Activated T-cell treated with anti-CD3 and anti-CD28 coated beads for 1 hour (primary cell): Measurements from ENCODE around the gene CMTM6.
A peak's percentile ranks its signal among the peaks of the same experiment; 100 is the strongest.
"Not testable (repeated sequence)": the region's sequence is repeated elsewhere in the genome, so short reads cannot be mapped to it uniquely, and the experiment has no call there.

Source experiments
- DNase-seq: peaks from one replicate; pipeline ENCODE4 v3.0.0-alpha.2; 2020; ENCODE audit warnings: low read depth

CMTM6 gene

DNA sequence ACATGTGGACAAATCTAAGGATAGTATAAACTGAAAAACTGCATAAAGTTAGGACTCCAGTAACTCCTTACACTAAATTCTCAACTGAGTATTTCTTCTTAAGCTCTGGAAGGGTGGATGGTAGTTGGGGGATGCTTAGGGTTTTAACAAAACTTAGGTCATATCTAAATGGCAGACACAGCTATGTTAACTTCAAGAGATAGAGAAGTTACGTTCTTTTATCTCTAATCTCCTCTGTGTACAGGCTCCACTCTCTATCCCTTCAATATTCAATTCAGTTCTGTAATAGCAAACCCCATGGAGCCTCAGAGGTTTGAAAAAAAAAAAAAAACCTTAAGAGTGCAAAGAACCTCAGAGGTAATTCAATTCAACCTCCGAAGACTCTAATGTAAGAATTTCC is 3.1 kb downstream of the CMTM6 start:
- no peak for DNase-seq

DNA sequence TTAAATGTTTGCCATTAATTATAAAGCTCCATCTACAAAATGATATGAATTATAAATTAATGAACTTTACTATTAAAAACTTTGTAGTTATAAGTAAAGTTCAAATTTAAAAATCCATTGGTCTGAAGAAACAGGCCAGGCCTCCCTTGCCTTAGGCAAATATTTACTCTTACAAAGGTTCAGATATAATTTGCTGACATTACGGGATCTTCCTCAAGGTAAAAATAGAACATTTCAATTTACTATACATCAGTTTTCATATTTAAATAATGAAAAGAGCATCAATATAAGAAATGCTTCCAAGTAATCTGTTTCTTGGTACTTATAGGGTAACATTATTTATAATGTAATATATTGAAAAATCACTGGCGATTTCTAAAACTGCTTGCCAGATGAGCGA is 3.7 kb downstream of the CMTM6 start:
- DNase-seq = no peak

- no peak for DNase-seq
Measured at GRCh38 chr3:32498252-32498651, 4.4 kb downstream of the CMTM6 start.

- DNase-seq = no peak
Measured at GRCh38 chr3:32495609-32496008, 7.0 kb downstream of the CMTM6 start.

DNA sequence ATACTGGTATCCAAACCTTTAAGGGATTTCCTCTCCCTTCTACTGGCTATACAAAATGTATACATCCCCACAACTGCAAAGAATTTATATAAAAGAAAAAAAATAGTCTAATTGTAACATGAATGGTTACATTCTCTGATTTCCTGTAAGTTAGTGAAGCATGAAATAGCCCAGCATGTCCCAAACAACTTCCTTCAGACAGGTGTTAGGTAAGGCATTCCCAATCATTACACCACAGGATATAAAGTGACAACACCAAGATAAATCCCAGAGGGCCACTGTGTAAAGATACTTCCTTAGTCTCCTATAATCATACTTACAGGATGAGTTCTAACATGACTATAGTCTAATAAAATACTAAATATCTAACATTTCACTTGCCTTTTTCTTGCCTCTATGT is 7.6 kb downstream of the CMTM6 start:
- DNase-seq = no peak

- DNase-seq = no peak
Measured at GRCh38 chr3:32493437-32494414, 8.9 kb downstream of the CMTM6 start.

- no peak for DNase-seq
Measured at GRCh38 chr3:32492684-32493436, 9.8 kb downstream of the CMTM6 start.

- no peak for DNase-seq
Measured at GRCh38 chr3:32488474-32489008, 14.1 kb downstream of the CMTM6 start.

- DNase-seq = no peak
Measured at GRCh38 chr3:32487781-32488473, 14.7 kb downstream of the CMTM6 start.

DNA sequence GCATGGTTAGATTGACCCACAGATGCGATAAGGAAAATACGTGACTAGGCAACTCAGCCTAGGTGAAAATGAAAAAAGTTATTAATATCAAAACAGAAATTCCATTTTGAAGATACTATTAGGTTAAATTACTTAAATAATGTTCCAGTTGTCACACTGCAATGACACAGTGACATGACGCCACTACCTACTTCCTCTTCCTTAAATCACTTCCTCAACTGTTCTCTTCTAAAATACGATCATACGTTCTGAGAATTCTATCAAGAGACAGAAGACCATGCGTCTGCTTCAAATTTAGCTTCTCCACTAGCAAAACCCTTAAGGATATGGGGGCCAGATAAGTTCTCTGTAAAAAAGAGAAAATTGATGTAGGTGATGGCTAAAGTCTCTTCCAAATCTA is 18.2 kb downstream of the CMTM6 start:
- DNase-seq = no peak

DNA sequence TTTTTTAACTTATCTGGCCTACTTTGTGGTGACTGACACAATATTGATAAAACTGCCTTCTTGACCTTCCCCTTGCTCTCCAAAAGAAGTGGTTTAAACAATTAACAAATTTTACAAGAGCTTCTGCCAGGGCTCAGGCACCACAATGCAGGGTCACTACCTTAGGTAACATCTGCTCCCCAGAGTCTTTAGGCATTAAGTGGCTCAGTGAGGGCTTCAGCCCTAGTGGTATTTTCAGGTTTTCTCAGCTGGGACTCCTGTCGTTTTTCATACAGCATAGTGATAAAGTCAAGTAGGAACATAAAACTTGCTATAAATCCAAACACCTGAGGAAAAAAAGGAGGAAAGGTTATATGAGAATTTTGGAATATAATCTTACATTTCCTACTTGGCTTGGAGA is 18.9 kb downstream of the CMTM6 start:
- DNase-seq = no peak

DNA sequence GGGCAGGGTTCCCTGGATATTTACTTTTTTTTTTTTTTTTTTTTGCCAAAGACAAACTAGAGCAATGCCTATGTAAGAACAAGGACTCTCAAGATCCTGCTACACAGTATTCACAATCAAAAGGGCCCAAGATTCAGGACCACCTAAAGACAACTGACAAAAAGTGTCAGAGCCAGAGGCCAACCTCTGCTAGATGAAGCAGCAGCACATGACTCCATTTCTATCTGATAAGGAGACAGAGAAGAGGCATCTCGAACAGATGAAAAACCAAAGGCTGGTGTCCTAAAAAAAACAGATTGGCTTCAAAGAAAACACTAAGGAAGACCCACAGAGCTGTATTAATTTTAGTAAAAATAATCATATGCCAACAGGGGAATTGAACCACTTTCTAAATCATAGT is 20.0 kb downstream of the CMTM6 start:
- no peak for DNase-seq

DNA sequence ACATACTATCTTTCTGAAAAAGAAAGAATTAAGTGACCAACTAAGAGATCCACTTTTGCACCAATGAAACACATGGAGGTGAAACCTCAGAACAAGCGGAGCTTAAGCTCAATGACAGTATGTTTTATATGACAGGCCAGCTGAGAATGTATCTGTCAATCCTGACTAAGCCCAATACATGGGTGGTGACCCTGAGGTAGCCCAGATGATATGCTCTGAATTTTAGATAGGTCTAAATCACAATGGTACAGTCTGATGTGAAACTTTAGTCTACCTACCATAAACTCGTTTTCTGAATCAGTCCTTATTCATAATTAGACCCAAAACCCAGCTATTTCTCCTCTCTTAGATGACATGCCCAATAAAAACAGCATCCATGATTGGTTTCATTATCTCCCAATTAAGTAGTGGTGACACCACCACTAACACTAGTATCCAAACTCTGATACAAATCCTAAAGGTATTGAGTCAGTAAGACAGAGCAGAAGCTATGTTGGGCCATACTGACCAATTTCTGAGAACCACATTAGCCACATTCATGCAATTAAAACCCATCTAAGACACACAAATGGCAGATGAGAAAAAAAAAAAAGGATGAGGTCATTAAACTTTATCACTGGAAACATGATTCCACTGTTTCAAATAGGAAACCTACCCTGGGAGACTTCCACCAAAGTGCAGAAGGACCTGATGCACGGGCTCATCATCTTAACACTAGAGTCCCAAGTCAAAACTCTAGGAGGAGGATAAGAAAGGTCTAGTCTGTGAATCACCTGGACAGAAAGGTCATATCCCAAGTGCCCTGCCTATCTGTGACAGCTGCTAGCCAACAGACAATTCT is 20.6 kb downstream of the CMTM6 start:
- DNase-seq = no peak

DNA sequence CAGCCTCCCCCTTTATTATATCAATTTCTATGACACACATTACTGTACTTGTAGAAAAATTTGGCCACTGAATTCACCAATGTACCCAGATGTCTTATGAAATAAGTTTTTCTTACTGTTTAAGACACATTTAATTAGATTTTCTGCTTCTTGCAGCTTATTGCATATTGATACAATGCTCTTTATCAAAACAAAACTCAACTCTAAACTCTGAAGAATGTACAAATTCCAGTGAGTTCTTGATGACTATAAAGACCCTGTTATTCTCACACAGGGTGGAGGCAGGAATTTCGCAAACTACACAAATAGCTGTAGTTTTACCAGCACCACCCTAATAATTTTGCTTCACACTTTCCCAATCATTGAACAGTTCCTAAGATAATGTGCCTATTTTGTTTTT is 22.0 kb downstream of the CMTM6 start:
- DNase-seq = no peak

- no peak for DNase-seq
Measured at GRCh38 chr3:32474201-32474600, 28.5 kb downstream of the CMTM6 start.

DNA sequence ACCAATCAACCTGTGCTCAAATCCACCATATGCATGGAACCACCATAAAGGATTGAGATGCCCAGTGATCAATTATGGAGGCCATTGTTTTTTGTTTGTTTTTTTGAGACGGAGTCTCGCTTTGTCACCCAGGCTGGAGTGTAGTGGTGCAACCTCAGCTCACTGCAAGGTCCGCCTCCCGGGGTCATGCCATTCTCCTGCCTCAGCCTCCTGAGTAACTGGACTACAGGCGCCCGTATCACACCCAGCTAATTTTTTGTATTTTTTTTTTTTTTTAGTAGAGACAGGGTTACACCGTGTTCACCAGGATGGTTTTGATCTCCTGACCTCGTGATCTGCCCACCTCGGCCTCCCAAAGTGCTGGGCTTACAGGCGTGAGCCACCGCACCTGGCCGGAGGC is 30.5 kb downstream of the CMTM6 start:
- not testable (repeated sequence) for DNase-seq

DNA sequence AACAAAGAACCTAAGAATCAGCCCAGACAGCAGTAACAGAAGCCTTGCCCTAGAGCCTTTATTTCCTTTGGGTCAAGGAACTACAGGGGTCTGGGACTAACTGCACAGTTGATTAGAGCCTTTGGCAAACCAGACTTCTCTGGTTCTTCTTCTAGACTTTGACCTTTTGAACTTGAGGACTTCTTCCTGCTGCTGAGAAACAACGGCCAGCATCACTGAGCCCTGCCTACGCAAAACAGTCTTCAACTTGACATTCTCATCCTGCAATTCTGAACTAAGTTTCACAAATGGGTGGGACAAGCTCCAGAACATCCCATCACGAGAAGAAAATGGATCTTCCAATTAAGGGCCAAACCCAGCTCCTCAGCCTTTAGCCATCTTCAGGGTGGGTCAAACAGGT is 31.4 kb downstream of the CMTM6 start:
- DNase-seq = no peak

DNA sequence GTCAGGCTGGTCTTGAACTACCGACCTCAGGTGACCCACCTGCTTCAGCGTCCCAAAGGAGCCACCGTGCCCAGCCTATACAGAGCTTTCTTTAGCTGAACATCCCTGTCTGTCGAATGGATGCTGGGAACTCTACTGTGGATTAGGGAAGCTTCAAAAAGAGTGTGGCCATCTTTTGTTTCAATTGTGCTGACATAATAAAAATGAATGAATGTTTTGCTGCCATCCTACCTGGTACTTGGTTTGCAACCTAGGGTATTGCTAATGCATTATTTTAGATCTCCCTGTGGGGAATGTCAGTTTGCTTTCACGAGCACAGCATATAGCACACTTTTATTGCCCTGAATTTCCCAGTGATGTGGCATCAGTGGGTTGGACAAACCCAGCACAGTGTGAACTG is 32.3 kb downstream of the CMTM6 start:
- no peak for DNase-seq

DNA sequence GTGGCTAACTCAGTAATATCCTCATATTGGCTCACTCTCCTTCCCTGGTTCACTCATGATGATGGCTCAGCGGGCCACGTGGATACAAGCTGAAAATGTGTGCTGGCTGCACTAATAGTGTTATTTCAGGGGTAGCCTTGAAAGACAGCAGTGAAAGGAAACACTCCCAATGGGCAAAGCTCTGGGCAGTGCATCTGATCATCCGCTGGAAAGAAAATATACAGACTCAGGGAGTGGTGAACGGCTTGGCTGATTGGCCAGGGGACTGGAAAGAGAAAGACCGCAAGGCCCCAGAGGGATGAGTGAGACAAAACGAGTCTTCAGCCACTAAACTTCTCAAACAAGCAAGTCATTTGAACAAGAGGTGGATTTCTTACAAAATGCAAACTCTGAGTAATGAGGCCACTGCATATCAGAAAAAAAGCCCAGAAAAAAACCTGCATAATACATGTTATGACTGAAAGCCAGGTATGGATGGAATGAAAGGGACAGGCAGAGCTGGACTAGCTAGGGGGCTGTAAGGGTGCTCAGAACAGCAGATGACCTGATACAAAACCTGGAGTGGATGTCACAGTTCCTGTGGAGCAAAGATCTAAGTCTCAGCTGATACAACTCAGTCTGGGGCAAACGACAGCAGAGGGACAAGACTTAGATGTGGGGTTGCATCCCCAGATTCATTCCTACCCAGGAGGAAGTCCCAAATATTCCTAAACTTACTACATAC is 33.3 kb downstream of the CMTM6 start:
- DNase-seq = no peak

DNA sequence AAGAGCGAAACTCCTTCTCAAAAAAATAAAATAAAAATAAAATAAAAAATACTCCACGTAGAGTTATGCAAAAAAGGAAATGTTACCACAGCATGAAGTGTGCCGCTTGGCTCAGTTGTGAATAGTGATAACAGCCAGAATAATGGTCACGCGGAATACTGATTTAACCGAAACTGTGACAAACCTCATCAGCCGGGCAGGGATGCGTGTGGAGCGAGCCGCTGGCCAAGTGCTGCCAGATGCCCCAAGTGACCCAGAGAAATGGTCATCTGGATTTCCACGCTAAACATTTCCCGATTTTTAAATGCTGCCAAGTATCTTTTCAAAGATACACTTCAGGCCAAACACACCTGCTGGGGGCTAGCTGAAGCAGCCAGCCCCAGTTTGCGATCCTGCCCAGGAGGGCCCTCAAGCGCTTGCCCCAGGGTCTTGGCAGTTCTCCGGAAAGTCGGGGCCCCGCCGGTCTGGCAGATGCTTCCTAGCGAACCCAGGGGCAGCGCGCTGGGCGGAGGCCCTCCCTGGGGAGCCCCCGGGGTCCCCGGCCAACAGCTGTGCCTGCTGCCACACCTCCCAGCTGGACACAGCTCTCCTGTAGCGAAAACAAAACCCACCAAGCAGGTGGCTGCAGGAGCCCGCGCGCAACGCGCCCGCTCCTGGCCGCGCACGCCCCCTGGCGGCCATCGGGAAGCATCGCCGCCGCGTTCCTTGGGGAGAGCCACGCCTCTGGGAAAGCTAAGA is 35.1 kb downstream of the CMTM6 start:
- DNase-seq = peak; percentile 76
